GM18909 (cell line): ENCODE results near the gene CNST.
A peak's percentile ranks its signal among the peaks of the same experiment; 100 is the strongest.

Source experiments
- ATAC-seq: cut with Tn5 transposase; IDR thresholded peaks from one replicate; pipeline ENCODE4 v1.9.1; 2021; ENCODE audit warnings: mild to moderate bottlenecking; ENCODE audit not compliant: unreplicated experiment, poor library complexity

Gene CNST

DNA sequence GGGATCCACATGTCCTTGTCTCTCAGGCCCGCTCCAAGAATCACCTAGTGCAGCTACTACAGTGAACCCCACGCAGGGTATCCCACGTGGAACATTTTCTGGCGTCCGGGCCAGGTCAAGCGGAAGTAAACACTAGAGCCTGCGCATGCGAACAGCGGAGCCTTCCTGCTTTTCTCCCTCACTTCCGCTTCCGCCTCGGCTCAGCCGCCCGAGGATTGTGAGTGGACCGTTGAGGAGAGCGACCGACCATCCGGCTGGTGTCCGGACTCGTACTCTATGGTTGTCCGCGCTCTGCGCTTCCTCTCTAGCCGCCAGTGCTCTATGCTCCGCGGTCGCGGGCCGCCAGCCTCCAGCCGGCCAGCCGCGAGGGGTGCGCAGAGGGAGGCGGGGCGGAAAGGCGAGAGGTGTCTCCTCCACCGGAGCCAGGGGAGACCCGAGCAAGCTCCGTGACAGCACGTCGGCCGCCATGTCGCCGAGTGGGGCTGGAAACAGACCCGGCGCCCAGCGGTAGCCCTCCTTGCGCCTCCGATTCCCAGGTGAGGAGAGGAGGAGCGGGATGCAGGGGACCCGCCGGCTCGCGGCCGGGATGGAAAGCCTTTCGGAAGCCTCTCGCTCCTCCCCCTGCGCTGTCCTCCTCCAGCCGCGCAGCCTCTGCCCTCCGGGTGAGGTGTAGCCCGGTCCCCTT, at the start of gene CNST, which contains the start of gene TFB2M:
Gene CNST (plus strand): TSS at position 329 of the 685 bp plus-strand sequence. CDS start 25,107 bp downstream, outside the sequence.
Gene TFB2M (minus strand): TSS at position 134 of the 685 bp plus-strand sequence. CDS start 123 bp downstream, at position 11.
- ATAC-seq: peak; percentile 95

DNA sequence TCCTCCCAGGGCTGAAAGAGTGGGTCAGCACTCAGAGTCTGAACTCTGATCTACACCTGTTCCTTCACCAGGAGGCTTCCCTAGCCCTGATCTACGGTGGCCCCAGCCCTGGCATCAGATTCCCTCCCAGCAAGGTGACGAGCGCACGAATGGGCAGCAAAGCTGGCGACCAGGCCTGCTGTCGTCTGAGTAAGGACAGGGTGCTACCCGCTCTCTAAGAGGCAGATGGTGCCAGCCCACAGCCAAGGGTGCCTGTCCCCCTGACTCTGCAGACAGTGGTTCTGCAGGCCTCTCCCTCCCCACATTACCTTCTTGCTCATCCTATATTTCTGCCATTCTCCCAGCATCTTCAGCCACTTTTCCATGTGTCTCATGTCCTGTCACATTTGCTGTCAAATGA, 48.9 kb upstream of the CNST start:
- no peak for ATAC-seq

GRCh38 chr1:246518456-246519205, 47.6 kb upstream of the CNST start:
- ATAC-seq: no peak

DNA sequence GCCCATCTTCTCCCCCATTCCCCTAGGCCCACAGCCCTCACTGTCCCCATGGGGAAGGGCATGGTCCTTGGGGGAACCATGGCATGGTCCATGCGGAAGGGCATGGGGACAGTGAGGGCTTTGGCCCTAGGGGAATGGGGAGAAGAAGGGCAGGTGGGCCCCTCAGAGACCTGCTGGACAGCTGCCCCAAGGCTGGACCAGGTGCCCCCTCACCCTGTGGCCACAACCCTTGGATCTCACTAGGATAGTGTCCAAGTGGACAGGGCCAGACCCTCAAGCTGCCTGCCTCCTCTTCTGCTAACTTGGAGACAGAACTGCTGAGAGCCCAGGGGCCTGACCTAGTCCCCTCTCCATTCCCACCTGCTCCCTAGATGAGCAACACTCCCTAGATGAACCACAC, 46.7 kb upstream of the CNST start:
- no peak for ATAC-seq

- ATAC-seq: no peak
These were observed 39.9 kb upstream of the CNST start for GRCh38 chr1:246526380-246526779.

- no peak for ATAC-seq
These were observed 39.3 kb upstream of the CNST start for GRCh38 chr1:246526915-246527314.

GRCh38 chr1:246527402-246528088, 38.7 kb upstream of the CNST start:
- peak; percentile 90 for ATAC-seq

DNA sequence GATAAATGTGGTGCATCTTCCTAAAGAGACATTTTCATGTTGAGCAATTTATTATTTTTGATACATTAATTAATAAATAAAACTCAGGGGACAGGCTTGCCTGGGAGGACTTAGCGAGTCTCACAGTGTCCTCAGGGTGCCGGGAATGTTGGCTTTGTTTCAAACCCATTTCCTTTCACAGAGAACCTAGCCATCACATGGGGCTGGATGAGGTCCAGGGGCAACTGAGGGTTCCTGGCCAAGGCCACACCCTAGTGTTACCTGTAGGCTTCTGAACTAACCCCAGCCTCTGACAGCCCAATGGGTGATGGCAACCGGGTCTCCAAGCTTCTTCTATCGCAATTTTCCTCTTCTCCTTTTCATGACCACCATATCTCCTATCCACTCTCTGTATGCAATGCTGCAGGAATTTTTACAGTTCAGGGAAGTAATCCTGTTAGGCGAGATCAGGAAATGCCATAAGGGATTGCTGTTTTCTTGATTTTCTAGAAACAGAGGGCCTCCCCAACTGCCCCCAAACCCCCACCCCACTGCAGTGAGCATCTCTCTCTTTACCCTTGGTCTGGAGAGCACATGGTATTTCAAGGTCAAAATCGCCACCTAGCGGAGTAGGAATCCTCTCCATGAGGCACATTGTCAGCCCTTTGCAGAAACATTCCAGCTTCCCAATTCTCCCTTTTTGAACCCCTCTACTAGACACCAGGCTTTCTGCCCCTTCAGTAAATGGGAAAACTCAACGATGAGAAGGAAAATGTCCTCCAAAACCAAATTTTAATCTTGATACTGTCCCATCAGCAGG, 37.1 kb upstream of the CNST start:
- ATAC-seq: no peak

GRCh38 chr1:246530482-246530881, 35.8 kb upstream of the CNST start:
- ATAC-seq: no peak

GRCh38 chr1:246532519-246532918, 33.7 kb upstream of the CNST start:
- ATAC-seq: no peak

DNA sequence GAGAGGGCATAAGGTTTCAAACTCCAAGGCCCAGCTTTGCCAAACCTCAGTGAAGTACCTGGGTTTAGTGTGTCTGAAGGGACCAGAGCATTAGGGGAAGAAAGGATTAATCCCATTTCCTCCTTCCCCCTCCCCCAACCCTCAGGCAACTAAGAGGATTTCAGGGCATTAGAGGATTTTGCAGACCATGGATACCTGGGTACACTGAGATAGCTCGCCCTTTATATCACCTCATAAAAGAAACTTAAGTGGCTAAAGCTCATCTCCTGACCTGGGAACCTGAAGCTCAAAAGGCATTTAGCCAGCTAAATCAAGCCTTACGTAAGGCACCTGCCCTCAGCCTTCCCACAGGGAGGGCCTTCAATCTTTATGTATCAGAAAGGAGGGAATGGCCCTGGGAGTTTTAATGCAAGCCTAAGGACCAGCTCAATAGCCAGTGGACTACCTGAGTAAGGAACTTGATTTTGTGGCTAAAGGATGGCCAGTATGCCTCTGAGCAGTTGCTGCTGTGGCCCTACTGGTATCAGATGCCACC, 32.8 kb upstream of the CNST start:
- no peak for ATAC-seq

DNA sequence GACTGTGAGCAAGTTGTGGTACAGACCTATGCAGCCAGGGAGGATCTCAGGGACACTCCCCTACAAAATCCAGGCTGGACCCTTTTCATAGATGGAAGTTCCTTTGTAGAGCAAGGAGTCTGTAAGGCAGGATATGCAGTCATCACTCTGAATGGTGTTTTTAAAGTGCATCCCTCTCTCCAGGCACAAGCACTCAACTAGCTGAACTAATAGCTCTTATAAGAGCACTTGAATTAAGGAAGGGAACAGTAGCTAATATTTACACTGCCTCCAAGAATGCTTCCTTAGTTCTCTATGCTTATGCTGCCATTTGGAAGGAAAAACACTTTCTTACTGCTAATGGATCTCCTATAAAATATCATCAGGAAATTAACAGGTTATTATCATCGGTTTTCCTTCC, 32.1 kb upstream of the CNST start:
- ATAC-seq: no peak

GRCh38 chr1:246537441-246537840, 28.8 kb upstream of the CNST start:
- ATAC-seq: no peak

GRCh38 chr1:246537887-246538286, 28.4 kb upstream of the CNST start:
- no peak for ATAC-seq

- no peak for ATAC-seq
These were observed 25.3 kb upstream of the CNST start for GRCh38 chr1:246540738-246541491.

DNA sequence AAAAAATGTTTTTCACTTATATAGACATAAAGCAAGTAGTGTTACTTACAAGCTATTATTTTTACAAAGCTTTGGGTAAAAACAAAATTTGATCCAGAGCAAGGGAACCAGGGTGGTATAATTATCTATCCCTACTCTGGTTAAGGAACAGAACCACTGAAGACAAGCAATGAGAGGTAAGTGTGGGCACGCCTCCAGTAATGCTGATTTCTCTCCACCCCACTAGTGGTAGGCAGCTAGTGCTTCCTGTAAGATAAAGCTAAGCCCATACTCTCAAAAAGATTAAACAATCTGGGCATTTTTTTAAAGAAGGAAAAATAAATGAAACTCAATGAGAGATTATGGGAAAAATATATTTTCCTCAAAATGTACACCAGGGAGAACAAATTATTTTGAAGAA, 22.3 kb upstream of the CNST start:
- no peak for ATAC-seq

- ATAC-seq: no peak
These were observed 16.6 kb upstream of the CNST start for GRCh38 chr1:246549665-246550064.

GRCh38 chr1:246550402-246550801, 15.9 kb upstream of the CNST start:
- ATAC-seq: no peak

GRCh38 chr1:246552110-246552509, 14.1 kb upstream of the CNST start:
- no peak for ATAC-seq
